GM21390 (cell line): ENCODE data around the gene SDSL.

ENCODE experiments used
- ATAC-seq: cut with Tn5 transposase; IDR thresholded peaks from one replicate; pipeline ENCODE4 v1.9.1; 2021; ENCODE audit not compliant: unreplicated experiment

Gene SDSL

DNA sequence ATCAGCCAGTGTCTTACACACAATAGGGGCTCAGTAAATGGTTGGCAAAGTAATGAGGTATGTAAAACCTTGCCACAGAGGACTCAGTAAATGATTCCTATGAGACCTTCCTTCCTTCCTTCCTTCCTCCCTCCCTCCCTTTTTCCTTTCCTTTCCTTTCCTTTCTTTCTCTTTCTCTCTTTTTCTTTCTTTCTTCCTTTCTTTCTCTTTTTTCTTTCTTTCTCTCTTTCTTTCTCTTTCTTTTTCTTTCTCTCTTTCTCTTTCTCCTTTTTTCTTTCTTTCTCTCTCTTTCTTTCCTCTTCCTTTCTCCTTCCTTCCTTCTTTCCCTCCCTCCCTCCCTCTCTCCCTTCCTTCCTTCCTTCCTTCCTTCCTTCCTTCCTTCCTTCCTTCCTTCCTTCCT lies 26.0 kb upstream of the SDSL start:
- ATAC-seq: no peak

GRCh38 chr12:113396828-113397496 lies 25.2 kb upstream of the SDSL start:
- no peak for ATAC-seq

GRCh38 chr12:113397497-113398197 lies 24.5 kb upstream of the SDSL start:
- ATAC-seq: no peak

DNA sequence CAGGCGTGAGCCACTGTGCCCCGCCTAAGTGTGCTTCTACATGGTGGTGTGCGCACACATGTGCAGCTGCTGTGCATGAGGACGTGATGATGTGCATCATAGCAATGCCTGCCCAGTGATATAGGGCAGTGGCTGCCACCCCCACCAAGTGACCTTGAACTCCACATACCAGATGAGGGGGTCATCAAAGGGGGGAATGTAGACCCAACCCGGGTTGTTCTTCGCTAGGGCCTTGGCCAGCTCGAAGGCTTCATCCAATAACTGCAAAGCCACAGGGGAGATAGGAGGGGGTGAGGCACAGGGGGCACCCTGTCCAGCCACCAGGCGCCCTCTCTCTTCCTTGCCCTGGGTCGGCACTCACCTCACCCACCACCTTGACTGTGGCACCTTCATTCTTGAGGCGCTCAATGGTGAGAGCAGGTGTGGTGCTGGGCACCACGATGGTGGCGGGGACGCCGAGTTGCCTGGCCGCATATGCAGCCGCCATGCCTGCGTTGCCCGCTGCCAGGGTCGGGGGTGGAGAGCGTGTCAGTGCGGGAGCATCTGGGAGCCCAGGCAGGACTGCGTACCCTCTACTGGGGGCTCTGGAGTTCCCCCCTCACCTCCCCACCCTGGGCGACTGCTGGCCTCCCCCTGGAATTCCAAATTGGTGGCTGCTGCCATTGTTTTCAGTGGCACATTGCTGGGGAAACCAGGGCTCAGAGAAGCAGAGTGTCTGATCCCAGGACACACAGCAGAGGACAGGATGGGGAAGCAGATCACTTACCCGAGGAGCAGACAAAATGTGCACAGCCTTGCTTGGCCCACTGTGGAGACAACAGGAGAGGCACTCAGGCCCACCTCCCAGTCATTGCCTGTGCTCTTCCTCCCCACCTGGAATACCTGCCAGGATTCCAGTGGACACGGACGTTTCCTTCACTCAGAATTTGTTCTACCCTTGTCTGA lies 23.6 kb upstream of the SDSL start:
- ATAC-seq: no peak

DNA sequence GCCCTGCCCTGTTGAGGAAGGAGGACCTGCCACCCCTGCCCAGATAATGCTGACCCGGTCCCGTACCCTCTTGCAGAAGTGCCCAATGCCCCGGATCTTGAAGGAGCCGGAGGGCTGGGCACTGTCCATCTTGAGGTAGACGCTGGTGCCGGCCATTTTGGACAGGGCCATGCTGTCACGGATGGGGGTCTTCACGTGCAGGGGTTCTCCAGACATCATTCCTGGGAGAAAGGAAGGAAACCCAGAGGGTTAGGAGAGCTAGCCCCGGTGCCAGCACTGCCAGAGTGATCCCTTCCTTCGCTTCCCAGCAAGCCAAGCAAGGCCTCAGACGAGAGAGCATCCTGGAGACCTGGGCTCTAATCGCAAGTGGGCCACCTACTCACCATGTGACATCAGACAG lies 22.7 kb upstream of the SDSL start:
- no peak for ATAC-seq

GRCh38 chr12:113400362-113400761 lies 21.8 kb upstream of the SDSL start:
- ATAC-seq: no peak

DNA sequence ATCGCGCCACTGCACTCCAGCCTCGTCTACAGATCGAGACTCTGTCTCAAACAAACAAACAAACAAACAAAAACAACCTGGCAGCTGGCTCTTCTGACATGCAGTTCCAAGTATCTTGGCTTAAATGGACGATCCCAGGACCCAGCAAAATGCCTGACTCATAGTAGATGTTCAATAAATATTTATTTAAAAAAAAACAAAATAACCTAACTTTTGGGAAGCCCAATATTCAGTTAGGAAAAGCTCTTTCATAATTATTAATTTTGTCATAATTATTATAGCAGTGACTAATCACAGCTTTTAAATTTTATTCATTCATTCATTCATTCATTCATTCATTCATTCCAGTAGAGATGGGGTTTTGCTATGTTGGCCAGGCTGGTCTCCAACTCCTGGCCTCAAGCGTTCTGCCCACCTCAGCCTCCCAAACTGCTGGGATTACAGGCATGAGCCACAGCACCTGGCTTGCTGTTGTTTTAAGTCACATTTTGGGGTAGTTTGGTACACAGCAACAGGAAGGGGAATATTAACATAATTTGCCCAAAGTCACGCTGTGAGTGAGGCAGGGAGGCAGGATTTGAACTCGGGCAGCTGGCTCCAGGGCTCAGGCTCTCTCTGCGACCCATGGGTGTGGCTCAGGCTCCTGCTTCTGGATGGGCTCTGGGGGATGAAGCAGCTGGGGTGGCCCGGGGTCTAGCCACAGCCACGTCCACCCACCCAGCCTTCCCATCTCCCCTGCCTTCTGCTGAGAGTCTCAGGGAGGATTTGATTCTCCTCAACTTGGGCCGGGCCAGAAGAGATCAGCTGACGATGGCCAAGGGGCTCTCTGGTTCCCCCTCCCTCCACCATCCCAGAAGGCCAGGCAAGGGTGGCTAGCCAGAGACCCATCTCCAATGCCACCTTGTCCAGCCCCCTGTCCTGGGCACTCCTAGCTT lies 20.8 kb upstream of the SDSL start:
- ATAC-seq: no peak

GRCh38 chr12:113402586-113403260 lies 19.5 kb upstream of the SDSL start:
- no peak for ATAC-seq

DNA sequence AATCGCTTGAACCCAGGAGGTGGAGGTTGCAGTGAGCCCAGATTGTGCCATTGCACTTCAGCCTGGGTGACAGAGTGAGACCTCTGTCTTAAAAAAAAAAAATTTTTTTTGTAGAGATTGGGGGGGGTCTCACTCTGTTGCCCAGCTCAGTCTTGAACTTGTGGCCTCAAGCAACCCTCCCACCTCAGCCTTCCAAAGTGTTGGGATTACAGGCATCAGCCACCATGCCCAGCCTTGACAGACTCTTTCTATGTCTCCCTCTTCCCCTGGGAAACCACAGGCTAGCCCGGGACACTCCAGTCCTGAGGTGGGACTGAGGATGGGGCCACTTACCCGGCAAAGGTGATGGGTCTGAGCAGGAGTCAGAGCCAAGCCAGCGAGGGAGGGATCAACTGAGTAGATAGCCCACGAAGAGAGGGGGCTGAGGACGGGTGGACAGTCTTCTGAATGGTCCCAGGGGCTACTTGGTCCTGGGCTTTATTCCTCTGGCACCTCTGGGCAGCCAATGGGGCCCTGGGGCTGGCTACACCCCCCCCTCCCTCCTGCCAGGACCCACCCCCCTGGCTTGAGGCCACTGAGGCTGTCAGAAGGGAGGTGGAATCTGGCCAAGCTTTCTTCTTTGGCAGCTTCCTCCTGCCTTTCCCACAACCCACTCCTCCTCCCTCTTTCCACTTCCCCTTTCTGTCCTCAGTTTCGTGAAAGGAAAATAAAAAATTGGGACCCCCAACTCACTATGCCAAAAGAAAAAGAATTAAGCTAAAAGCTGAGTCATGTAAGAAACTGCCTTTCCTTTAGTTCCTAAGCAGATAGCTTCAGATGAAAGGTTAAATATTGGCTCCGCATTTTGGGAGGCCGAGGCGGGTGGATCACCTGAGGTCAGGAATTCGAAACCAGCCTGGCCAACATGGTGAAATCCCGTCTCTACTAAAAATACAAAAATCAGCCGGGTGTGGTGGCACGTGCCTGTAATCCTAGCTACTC lies 18.5 kb upstream of the SDSL start, which contains the start of gene SDS:
TSS of gene SDS (minus strand) at position 453 of the 981 bp plus-strand sequence. CDS start 4,179 bp downstream, outside the sequence.
- no peak for ATAC-seq

DNA sequence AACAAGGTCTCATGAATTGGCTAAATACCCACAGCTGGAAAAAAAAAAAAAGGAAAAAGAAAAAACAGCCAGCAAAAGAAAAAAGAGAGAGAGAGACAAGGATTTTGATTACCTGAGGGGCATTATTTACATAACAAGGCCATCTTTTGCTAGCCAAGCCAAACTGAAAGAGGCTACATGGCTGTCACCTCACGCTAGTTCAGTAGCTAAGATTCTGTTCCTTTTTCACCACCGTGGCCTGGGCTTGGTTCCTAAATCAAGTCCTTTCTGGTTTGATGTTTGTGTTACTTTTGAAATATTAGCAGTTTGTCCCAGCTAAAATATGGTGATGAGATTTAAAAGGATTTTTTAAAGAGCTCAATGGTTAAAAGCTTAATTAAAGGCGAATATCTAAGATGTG lies 16.5 kb upstream of the SDSL start:
- no peak for ATAC-seq

- no peak for ATAC-seq
These were observed 14.1 kb upstream of the SDSL start for GRCh38 chr12:113407931-113408600.

DNA sequence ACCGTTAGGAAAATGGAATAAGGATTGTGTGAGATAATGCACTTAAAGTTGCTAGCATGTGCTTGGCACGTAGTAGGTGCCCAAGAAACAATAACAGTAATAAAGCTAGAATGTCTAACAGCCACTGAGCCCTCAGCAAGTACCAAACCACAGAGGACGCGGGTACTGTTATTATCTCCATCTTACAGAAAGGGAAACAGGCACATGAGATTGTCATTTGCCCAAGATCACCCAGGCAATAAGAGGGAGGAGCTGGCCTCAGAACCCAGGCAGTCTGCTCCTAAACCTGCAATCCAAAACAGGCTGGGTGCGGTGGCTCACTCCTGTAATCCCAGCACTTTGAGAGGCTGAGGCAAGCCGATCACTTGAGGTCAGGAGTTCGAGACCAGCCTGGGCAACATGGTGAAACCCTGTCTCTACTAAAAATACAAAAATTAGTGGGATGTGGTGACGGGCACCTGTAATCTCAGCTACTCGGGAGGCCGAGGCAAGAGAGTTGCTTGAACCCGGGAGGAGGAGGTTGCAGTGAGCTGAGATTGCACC lies 13.4 kb upstream of the SDSL start:
- no peak for ATAC-seq

- ATAC-seq: no peak
These were observed 12.6 kb upstream of the SDSL start for GRCh38 chr12:113409462-113410124.

DNA sequence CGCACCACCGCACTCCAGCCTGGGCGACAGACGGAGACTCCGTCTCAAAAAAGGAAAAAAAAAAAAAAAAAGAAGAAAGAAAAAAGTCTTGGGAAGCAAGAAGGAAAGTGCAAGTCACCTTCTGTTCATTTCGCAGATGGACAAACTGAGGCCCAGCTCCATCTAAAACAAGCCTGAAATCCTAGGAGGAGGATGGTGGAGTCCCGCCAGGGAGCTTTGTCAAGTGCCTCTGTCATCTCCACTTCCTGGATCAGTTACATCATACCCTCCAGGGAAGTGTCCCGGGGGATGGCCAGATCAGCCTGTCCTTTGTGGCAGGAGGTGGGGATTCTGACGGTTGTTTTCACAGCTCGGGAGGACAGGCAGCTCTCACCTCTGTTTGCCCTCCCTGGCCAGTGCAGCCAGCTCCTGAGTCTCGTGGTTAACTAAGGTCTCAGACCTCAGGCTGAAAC lies 8.7 kb upstream of the SDSL start:
- ATAC-seq: no peak

DNA sequence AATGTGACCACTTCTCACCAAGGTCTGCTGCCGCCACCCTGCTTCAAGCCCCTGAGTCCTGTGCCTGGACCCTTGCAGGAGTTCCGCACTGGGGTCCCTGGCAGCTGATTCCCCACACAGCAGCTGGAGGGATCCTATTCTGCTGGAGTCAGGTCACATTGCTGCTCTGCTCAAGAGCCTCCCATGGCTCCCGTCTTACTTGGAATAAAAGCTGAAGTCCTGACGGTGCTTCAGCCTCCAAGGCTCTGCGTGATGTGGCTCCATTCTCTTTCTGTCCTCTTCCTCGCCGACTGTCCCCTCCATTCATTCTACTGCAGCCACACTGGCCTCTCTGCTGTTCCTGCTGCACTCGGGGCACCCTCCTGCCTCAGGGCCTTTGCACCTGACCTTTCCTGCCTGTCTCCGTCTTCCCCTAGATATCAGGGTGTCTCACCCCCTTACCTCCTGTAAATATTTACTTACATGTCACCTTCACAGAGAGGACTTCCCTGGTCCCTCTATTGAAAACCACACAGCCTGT lies 7.6 kb upstream of the SDSL start:
- no peak for ATAC-seq

- ATAC-seq: no peak
These were observed 6.0 kb upstream of the SDSL start for GRCh38 chr12:113416091-113416754.
